Heart right ventricle (tissue), 16 donors: ENCODE measurements around the gene LNPK. TPM values are rescaled to one million over a fixed set of nuclear protein-coding genes. Genes with fewer than 3 reads are reported as not detected.
A peak's percentile ranks its signal among the peaks of the same experiment; 100 is the strongest.
"Not testable (repeated sequence)": the region's sequence is repeated elsewhere in the genome, so short reads cannot be mapped to it uniquely, and the experiment has no call there.

Experiments
- ATAC-seq, 8 donors: fragments of 200-7000 bp; cut with Tn5 transposase; one replicate each; pipeline ENCODE4 v1.9.1; 2020; ENCODE audit warnings: mild to moderate bottlenecking in 8 of 8, moderate library complexity in 8 of 8, moderate number of reproducible peaks in 1 of 8
- DNase-seq, 2 donors: peaks; one replicate each; pipeline ENCODE4 v3.0.0-alpha.2; 2020
- H3K27ac ChIP-seq, 10 donors: fragments of 200-600 bp; sonication (generic) in 2 of 10; one replicate each; pipeline versions ENCODE4 v1.5.0 to v1.8.0; 2020 to 2022; ENCODE audit warnings: mild to moderate bottlenecking in 3 of 10
- H3K27me3 ChIP-seq, 7 donors: fragments of 200-600 bp; one replicate each; pipeline ENCODE4 v1.8.0; 2021 to 2022; ENCODE audit warnings: mild to moderate bottlenecking in 2 of 7
- H3K36me3 ChIP-seq, 9 donors: fragments of 200-600 bp; sonication (generic) in 1 of 9; one replicate each; pipeline versions ENCODE4 v1.5.0 to v1.8.0; 2020 to 2022; ENCODE audit warnings: mild to moderate bottlenecking in 2 of 9
- H3K4me1 ChIP-seq, 9 donors: fragments of 200-600 bp; sonication (generic) in 1 of 9; one replicate each; pipeline versions ENCODE4 v1.5.0 to v1.8.0; 2020 to 2022; ENCODE audit warnings: mild to moderate bottlenecking in 4 of 9
- H3K4me3 ChIP-seq, 10 donors: fragments of 200-600 bp; sonication (generic) in 2 of 10; one replicate each; pipeline versions ENCODE4 v1.5.0 to v1.8.0; 2020 to 2022; ENCODE audit warnings: mild to moderate bottlenecking in 7 of 10, moderate library complexity in 2 of 10
- H3K9me3 ChIP-seq, 11 donors: fragments of 200-600 bp in 10 of 11; sonication (generic) in 2 of 11; one replicate each; pipeline versions ENCODE4 v1.5.0 to v1.8.0; 2013 to 2022; ENCODE audit warnings: mild to moderate bottlenecking in 2 of 11, control low read depth in 1 of 11, moderate library complexity in 1 of 11
- CTCF ChIP-seq, 9 donors: fragments of 200-600 bp; sonication (generic) in 2 of 9; IDR thresholded peaks; one replicate each; pipeline versions ENCODE4 v1.5.0 to v1.8.0; 2021 to 2022; ENCODE audit warnings: antibody characterized with exemption in 9 of 9, mild to moderate bottlenecking in 5 of 9, moderate library complexity in 1 of 9
- WGBS, 2 donors: extraction: QIAGEN DNeasy Blood & Tissue Kit; methylation state at CpG; one replicate each; pipeline ENCODE4 v1.1.7; 2013; ENCODE audit warnings: inconsistent platforms in 1 of 2; 5-methylcytosine and 5-hydroxymethylcytosine counted together
- intact Hi-C, 10 donors: fragments of 100-400 bp; cut with DNase I; formaldehyde crosslinking; loops; one replicate each; pipeline versions ENCODE4 v1.11.1 to v1.14.2; 2022
- polyA plus RNA-seq, 2 donors: library from polyadenylated mRNA; stranded (reverse); fragments of 200-250 nt; gene quantifications; one replicate each; pipeline ENCODE4 v1.2.3, GENCODE V29; 2013
- total RNA-seq, 10 donors: library from RNA; stranded (reverse); fragmentation: NEBNext Ultra II Directional in 3 of 10; extraction: Animal tissue kit (Norgen Biotek cat#: 25700) in 3 of 10; gene quantifications; one replicate each; pipeline versions ENCODE4 v1.2.1 to v1.2.4, GENCODE V29; 2021 to 2023
- donor health status: Arrhythmogenic right ventricular cardiomyopathy.
- donor health status: ischemic (EF 13 %, LVEDD 7.1; RV severe dilation, severe dysfunction).
- donor health status: healthy with polysubstance abuse.
- donor health status: DM: no; HTN: yes; CAD: no.
- donor health status: DM: no; HTN: no; CAD: no.
- donor health status: ischemic (EF 25% LVEDD 6.9; RV normal size, moderate dysfunction).
- donor health status: ischemic (EF 25% LVEDD 5.7; RV mildly dilated, moderate dysfunction).
- donor health status: healthy.
- donor health status: DM: yes; HTN: yes; CAD: no.
- donor health status: Ischemic cardiomyopathy.
- donor health status: ischemic (EF 35%, LVEDD 5.7; RV mildly dilated, moderate dysfunction).
- donor health status: nonischemic (EF 11% LVEDD 7.7; RV severe dilation, severe dysfunction).
- donor health status: DM: yes; HTN: yes; CAD: no.
- donor health status: PGD.
- donor health status: ischemic (EF 29% LVEDD 5.4; RV normal size, mild dysfunction).
- donor health status: nonischemic (EF 23%, LVEDD 6.1; RV moderate dilation, normal function).

Gene LNPK
- total and polyA plus RNA-seq, 12 donors: 4.9 to 51.3 (median 32.5) TPM

GRCh38 chr2:175914846-175915245 lies 87.2 kb downstream of the LNPK start:
- intact Hi-C loops: no loop called here
- no peak for DNase-seq
- H3K4me3 ChIP-seq: no peak overlapping the region
- no peak for ATAC-seq
- 93 to 94% methylated on average over 3 of the region's 3 CpGs for WGBS, 2 donors
- H3K36me3 ChIP-seq: no peaks in the 10 kb centered on the region
- H3K27ac ChIP-seq: no peak overlapping the region
- H3K27me3 ChIP-seq: no peaks in the 10 kb centered on the region
- peaks cover 0 to 5% (median 0%) of the 10 kb centered on the region in 9 donors for H3K4me1 ChIP-seq
- no peak for TF ChIP-seq CTCF (IDR thresholded peaks at IDR 0.05)
- peaks cover 0 to 10% (median 0%) of the 10 kb centered on the region in 11 donors for H3K9me3 ChIP-seq

DNA sequence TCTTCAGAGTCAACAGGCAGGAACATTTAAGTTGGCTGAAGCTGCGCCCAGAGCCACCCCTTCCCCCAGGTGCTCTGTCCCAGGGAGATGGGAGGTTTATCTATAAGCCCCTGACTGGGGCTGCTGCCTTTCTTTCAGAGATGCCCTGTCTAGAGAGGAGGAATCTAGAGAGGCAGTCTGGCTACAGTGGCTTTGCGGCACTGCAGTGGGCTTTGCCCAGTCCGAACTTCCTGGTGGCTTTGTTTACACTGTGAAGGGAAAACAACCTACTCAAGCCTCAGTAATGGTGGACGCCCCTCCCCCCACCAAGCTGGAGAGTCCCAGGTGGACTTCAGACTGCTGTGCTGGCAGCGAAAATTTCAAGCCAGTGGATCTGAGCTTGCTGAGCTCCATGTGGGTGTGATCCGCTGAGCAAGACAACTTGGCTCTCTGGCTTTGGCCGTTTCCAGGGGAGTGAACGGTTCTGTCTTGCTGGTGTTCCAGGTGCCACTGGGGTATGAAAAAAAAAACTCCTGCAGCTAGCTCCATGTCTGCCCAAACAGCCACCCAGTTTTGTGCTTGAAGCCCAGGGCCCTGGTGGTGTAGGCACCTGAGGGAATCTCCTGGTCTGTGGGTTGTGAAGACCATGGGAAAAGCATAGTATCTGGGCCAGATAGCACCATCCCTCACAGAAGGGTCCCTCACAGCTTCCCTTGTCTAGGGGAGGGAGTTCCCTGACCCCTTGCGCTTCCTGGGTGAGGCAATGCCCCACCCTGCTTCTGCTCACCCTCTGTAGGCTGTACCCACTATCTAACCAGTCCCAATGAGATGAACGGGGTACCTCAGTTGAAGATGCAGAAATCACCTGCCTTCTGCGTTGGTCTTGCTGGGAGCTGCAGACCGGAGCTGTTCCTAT lies 88.0 kb downstream of the LNPK start:
- H3K9me3 ChIP-seq, DNase-seq, H3K4me1 ChIP-seq, intact Hi-C loops, H3K27ac ChIP-seq, H3K4me3 ChIP-seq, H3K36me3 ChIP-seq, H3K27me3 ChIP-seq, ATAC-seq: not testable (repeated sequence)
- whole genome bisulfite sequencing, 2 donors: 78 to 82% methylated on average over 12 of the region's 12 CpGs

- H3K27me3 ChIP-seq, intact Hi-C loops, H3K4me1 ChIP-seq, H3K27ac ChIP-seq, ATAC-seq, H3K4me3 ChIP-seq, DNase-seq, H3K9me3 ChIP-seq, H3K36me3 ChIP-seq: not testable (repeated sequence)
- WGBS, 2 donors: 78 to 91% methylated on average over 2 of the region's 2 CpGs
Measured at GRCh38 chr2:175913267-175913666, 88.8 kb downstream of the LNPK start.

DNA sequence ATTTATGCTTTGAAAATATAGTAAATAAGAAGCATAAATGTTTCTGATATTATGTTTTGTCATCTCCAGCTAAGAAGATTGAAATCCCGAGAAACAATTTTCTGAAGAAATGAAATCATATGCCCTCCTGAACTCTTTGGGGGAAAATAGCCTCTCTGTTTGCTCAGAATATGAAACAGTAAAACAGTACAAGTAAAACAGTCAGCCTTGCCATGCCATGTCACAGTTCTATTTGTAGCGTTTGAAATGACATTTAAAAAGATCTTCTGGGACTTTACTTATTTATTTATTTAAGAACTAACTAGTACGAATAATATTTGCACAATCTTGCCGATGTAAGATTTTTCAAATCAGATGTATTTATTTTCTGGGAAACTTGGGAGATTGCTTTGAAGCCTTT lies 98.0 kb downstream of the LNPK start:
- Histone ChIP-seq H3K27me3 (no peaks in the 10 kb centered on the region), H3K4me1 (peaks cover 0 to 14% (median 8%) of the 10 kb centered on the region in 9 donors), H3K27ac (no peak overlapping the region), H3K4me3 (no peak overlapping the region), H3K9me3 (no peaks in the 10 kb centered on the region), H3K36me3 (no peaks in the 10 kb centered on the region)
- DNase-seq: no peak
- 60 to 70% methylated on average over 4 of the region's 4 CpGs for WGBS, 2 donors
- no peak for TF ChIP-seq CTCF (IDR thresholded peaks at IDR 0.05)
- ATAC-seq: peak in 1 of 8 donors; percentile 74
- intact Hi-C loops: no loop called here

DNA sequence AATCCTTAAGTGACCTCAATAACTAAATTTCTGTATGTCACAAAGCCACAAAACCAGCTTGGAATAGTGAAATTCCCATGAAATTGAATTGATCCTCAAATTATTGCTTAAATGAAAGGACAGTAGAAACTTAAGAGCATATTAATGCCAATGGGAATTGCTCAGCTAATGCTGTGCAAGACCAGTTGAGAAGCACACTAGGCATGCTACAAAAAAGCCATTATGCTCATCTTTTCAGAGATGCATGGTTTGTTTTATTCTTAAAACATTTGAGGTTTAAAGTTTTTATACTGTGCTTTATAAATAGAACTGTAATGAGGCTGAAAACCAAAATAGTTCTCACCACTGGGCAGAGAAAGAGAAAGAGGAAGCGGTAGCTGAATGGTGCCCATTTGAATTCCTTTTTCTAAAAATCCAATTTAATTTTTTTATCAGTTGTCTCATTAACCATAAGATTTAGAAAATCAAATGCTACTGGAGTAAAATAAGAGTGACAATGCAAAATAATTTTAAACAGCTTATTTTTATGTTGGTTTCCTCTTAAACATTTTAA lies 98.6 kb downstream of the LNPK start:
- DNase-seq: no peak
- H3K36me3 ChIP-seq: no peaks in the 10 kb centered on the region
- no peaks in the 10 kb centered on the region for H3K27me3 ChIP-seq
- no peak overlapping the region for H3K4me3 ChIP-seq
- H3K9me3 ChIP-seq: no peaks in the 10 kb centered on the region
- intact Hi-C loops: no loop called here
- peak in 1 of 8 donors; percentile 53 for ATAC-seq
- 58 to 86% methylated on average over 1 of the region's 1 CpG for WGBS, 2 donors
- H3K27ac ChIP-seq: no peak overlapping the region
- TF ChIP-seq CTCF (IDR thresholded peaks at IDR 0.05): no peak
- H3K4me1 ChIP-seq: peaks cover 0 to 14% (median 8%) of the 10 kb centered on the region in 9 donors

DNA sequence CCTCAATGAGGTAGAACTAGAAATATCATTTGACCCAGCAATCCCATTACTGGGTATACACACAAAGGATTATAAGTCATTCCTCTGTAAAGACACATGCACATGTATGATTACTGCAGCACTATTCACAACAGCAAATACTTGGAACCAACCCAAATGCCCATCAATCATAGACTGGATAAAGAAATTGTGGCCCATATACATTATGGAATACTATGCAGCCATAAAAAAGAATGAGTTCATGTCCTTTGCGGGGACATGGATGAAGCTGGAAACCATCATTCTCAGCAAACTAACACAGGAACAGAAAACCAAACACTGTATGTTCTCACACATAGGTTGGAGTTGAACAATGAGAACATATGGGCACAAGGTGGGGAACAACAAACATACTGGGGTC lies 106.1 kb downstream of the LNPK start:
- peaks cover 0 to 12% (median 0%) of the 10 kb centered on the region in 11 donors for H3K9me3 ChIP-seq
- H3K36me3 ChIP-seq, DNase-seq, H3K27ac ChIP-seq, H3K4me3 ChIP-seq, ATAC-seq, intact Hi-C loops, H3K4me1 ChIP-seq, H3K27me3 ChIP-seq: not testable (repeated sequence)
- WGBS, 2 donors: 92 to 95% methylated on average over 1 of the region's 1 CpG
